Measurements from ENCODE around the gene SLC9A9.

The SLC9A9 gene

GRCh38 chr3:143674100-143674968 is 173.9 kb downstream of the SLC9A9 start:
- Histone ChIP-seq H3K27ac (peak overlapping the region in 7 of 11 experiments; percentile 4 to 61 (median 30); a peak in 8 of 22 replicates), H3K27me3 (no peaks in the 10 kb centered on the region), H3K9me3 (replicated peaks in 1 of 11) (no peaks in the 10 kb centered on the region), H4K20me1 (peaks cover 0 to 5% (median 0%) of the 10 kb centered on the region in 11 experiments; a peak in 1 of 22 replicates), H3K4me2 (peak overlapping the region in 10 of 11 experiments; percentile 14 to 68 (median 35); a peak in 16 of 22 replicates), H3K4me3 (no peak overlapping the region), H3K36me3 (peaks cover 0 to 20% (median 0%) of the 10 kb centered on the region in 11 experiments; a peak in 3 of 22 replicates), H3K4me1 (peaks cover 0 to 27% (median 14%) of the 10 kb centered on the region in 10 experiments; a peak in 16 of 20 replicates), H3K9ac (peak overlapping the region in 4 of 11 experiments; percentile 20 to 59 (median 39); a peak in 7 of 22 replicates)
- TF ChIP-seq Cebpa-rat (IDR thresholded peaks at IDR 0.05): no peak

DNA sequence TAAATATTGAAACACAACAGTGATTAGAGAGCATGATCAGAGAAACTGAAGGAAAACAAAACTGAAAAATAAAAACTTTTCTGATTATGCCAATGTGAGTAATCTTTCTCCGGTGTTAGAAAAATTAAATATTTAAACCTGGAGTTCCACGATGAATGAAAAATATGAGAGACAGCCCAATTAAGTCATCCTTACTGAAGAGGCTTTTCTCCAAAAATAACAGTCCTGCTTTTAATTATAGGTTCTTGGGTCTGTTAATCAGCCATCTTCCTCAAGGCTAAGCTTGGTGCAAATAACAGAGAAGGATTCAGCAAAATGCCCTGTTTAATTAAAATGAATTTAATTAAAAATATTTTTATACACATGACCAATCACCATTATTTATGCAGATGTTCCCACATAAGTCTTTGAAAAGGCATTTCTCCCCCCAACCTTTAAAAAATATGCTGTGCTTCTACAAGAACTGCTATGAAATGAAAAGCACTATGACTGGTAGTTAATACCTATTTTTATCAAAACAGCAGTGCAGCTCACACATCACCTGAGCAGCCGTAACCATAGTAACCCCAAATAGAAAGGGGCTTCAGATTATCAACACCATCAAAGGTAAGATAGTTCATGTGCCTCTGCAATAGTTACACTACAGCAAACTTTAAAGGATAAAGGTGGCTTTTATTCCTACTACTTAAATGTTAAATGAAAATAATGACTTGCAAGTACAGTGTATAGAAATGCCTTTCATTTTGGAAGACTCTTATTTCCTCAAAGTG is 175.7 kb downstream of the SLC9A9 start:
- Histone ChIP-seq H3K9me3 (replicated peaks in 1 of 11) (no peaks in the 10 kb centered on the region), H3K4me3 (no peak overlapping the region), H4K20me1 (peaks cover 0 to 5% (median 0%) of the 10 kb centered on the region in 11 experiments; a peak in 1 of 22 replicates), H3K36me3 (peaks cover 0 to 16% (median 0%) of the 10 kb centered on the region in 11 experiments; a peak in 3 of 22 replicates), H3K27me3 (no peaks in the 10 kb centered on the region), H3K4me1 (peaks cover 9 to 37% (median 24%) of the 10 kb centered on the region in 10 experiments; a peak in 19 of 20 replicates), H3K9ac (no peak overlapping the region), H3K4me2 (no peak overlapping the region), H3K27ac (no peak overlapping the region)
- no peak for TF ChIP-seq Cebpa-rat (IDR thresholded peaks at IDR 0.05)

- no peaks in the 10 kb centered on the region for H3K27me3 ChIP-seq
- no peak overlapping the region for H3K27ac ChIP-seq
- no peaks in the 10 kb centered on the region for H3K9me3 ChIP-seq (replicated peaks in 1 of 11)
- peaks cover 9 to 37% (median 24%) of the 10 kb centered on the region in 10 experiments; a peak in 19 of 20 replicates for H3K4me1 ChIP-seq
- peaks cover 0 to 5% (median 0%) of the 10 kb centered on the region in 11 experiments; a peak in 1 of 22 replicates for H4K20me1 ChIP-seq
- H3K9ac ChIP-seq: no peak overlapping the region
- no peak for TF ChIP-seq Cebpa-rat (IDR thresholded peaks at IDR 0.05)
- H3K4me3 ChIP-seq: no peak overlapping the region
- H3K4me2 ChIP-seq: no peak overlapping the region
- peaks cover 0 to 16% (median 0%) of the 10 kb centered on the region in 11 experiments; a peak in 3 of 22 replicates for H3K36me3 ChIP-seq
Observed at GRCh38 chr3:143671626-143672025, 176.6 kb downstream of the SLC9A9 start.

DNA sequence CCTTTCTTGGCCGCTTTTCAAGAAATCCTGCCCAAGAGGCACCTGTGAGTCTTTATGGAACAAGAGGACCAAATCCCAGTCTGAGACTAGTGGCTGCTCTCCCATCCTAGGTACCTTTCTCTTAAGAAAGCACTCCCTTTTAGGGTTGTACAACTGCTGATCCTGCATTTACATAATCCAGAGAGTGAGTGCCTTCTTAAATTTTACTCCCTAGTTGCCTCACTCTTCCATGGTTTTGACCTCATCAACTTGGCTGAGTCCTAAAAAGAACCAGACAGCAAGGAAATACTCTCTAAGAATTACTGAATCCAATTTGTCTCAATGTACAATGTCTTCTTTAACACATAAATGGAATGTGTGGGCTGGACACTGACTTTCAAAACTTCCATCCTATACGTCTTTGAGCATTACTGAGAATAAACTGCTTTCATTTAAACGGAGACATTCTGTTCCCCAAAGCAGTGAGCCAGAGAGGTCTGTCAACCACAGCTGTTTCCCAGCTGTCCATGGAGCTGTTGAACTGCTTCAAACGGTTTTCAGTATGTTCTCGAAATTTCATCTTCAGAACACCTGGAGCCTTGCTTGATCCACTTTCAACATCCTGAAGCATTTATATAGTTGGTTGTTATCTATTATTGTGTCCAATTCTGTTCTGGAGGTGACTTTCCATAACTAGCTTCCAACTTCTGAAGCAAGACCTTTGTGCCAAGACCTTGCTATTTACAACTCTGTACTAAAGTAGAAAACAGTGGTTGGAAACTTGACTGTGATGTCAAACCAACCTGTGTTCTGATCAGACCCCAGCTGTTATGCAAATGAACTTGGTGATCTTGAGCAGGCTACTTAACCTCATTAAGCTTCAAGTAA is 179.1 kb downstream of the SLC9A9 start:
- peaks cover 0 to 7% (median 0%) of the 10 kb centered on the region in 11 experiments; a peak in 2 of 22 replicates for H3K9me3 ChIP-seq (replicated peaks in 1 of 11)
- H3K27ac ChIP-seq: peak overlapping the region in 2 of 11 experiments; percentile 3 to 20; a peak in 3 of 22 replicates
- H4K20me1 ChIP-seq: 0 out of 22 replicates have a peak, but pooled peaks cover 0 to 5% (median 0%) of the 10 kb centered on the region in 11 experiments
- no peak for TF ChIP-seq Cebpa-rat (IDR thresholded peaks at IDR 0.05)
- H3K4me1 ChIP-seq: peaks cover 9 to 29% (median 18%) of the 10 kb centered on the region in 10 experiments; a peak in 19 of 20 replicates
- H3K36me3 ChIP-seq: peaks cover 0 to 17% (median 0%) of the 10 kb centered on the region in 11 experiments; a peak in 2 of 22 replicates
- H3K9ac ChIP-seq: no peak overlapping the region
- no peaks in the 10 kb centered on the region for H3K27me3 ChIP-seq
- peak overlapping the region; percentile 4 to 61 (median 39); a peak in 20 of 22 replicates for H3K4me2 ChIP-seq
- no peak overlapping the region for H3K4me3 ChIP-seq

- Histone ChIP-seq H3K9me3 (replicated peaks in 1 of 11) (peaks cover 0 to 13% (median 1%) of the 10 kb centered on the region in 11 experiments; a peak in 7 of 22 replicates), H3K27me3 (no peaks in the 10 kb centered on the region), H3K9ac (no peak overlapping the region), H3K27ac (peak overlapping the region in 1 of 11 experiments; percentile 3; a peak in 3 of 22 replicates), H3K4me3 (no peak overlapping the region), H3K36me3 (peaks cover 0 to 22% (median 0%) of the 10 kb centered on the region in 11 experiments; a peak in 3 of 22 replicates), H4K20me1 (0 out of 22 replicates have a peak, but pooled peaks cover 0 to 5% (median 0%) of the 10 kb centered on the region in 11 experiments), H3K4me1 (peaks cover 8 to 25% (median 14%) of the 10 kb centered on the region in 10 experiments; a peak in 19 of 20 replicates), H3K4me2 (peak overlapping the region in 10 of 11 experiments; percentile 29 to 61 (median 43); a peak in 16 of 22 replicates)
- TF ChIP-seq Cebpa-rat (IDR thresholded peaks at IDR 0.05): no peak
Observed at GRCh38 chr3:143668385-143668784, 179.9 kb downstream of the SLC9A9 start.

DNA sequence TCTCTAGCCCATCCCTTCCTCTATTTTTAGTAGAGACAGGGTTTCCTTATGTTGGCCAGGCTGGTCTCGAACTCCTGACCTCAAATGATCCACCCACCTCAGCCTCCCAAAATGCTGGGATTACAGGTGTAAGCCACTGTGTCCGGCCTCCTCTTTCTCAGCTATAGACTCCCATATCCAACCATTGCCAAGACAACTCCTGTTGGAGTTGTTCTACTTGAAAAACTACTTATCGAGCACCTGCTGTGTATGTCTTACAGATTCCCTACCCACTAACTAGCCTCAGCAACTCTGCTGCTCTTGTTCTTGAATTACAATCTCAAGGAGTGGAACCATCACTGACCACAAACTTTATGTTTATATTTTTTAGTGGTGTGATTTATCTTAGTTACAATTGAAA is 186.6 kb downstream of the SLC9A9 start:
- H3K9me3 ChIP-seq (replicated peaks in 1 of 11): peaks cover 11 to 37% (median 14%) of the 10 kb centered on the region in 11 experiments; a peak in 18 of 22 replicates
- H3K27ac ChIP-seq: no peak overlapping the region
- no peaks in the 10 kb centered on the region; a peak in 1 of 22 replicates for H4K20me1 ChIP-seq
- TF ChIP-seq Cebpa-rat (IDR thresholded peaks at IDR 0.05): no peak
- no peak overlapping the region for H3K4me3 ChIP-seq
- no peak overlapping the region for H3K9ac ChIP-seq
- peaks cover 0 to 46% (median 0%) of the 10 kb centered on the region in 11 experiments; a peak in 6 of 22 replicates for H3K36me3 ChIP-seq
- H3K4me1 ChIP-seq: no peaks in the 10 kb centered on the region
- no peak overlapping the region for H3K4me2 ChIP-seq
- no peaks in the 10 kb centered on the region for H3K27me3 ChIP-seq

DNA sequence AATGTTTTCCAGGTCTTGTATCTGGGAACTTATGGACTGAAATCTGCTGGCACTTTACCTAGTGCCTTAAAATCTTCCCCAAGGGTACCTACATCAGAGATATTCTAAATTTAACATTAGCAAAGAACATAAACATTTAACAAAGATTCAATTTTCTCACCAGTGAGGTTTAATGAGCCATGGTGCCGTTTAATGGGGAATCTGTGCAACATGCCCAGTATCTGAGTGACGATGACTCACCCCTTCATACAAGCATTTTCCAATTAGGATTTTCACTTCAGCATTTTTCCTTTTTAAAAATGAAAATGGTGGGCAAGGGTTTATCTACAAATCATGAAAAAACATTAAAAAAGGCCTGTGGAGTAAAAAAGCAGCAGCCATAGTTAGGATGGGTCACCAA is 189.4 kb downstream of the SLC9A9 start:
- Histone ChIP-seq H3K9ac (no peak overlapping the region), H3K36me3 (peaks cover 0 to 57% (median 0%) of the 10 kb centered on the region in 11 experiments; a peak in 6 of 22 replicates), H3K4me1 (peaks cover 0 to 9% (median 0%) of the 10 kb centered on the region in 10 experiments; a peak in 4 of 20 replicates), H3K4me2 (no peak overlapping the region), H4K20me1 (no peaks in the 10 kb centered on the region; a peak in 1 of 22 replicates), H3K9me3 (replicated peaks in 1 of 11) (peaks cover 3 to 33% (median 14%) of the 10 kb centered on the region in 11 experiments; a peak in 18 of 22 replicates), H3K4me3 (no peak overlapping the region), H3K27me3 (no peaks in the 10 kb centered on the region), H3K27ac (no peak overlapping the region)
- no peak for TF ChIP-seq Cebpa-rat (IDR thresholded peaks at IDR 0.05)

All from BLaER1 treated with 17β-estradiol and CSF1 and Interleukin-3, amounts not matched to agents 10 nM and 100 nM (cell line).